GM18519 (cell line): Measurements from ENCODE around the gene IQSEC1.

Source experiments
- ATAC-seq: cut with Tn5 transposase; IDR thresholded peaks from one replicate; pipeline ENCODE4 v1.9.1; 2021; ENCODE audit warnings: mild to moderate bottlenecking, moderate library complexity; ENCODE audit not compliant: unreplicated experiment, low FRiP score

The IQSEC1 gene

GRCh38 chr3:12903000-12903800 is 170.0 kb downstream of the IQSEC1 start:
- no peak for ATAC-seq

GRCh38 chr3:12902181-12902999 is 170.8 kb downstream of the IQSEC1 start:
- ATAC-seq = no peak

- ATAC-seq = no peak
These were observed 171.6 kb downstream of the IQSEC1 start for GRCh38 chr3:12901623-12902045.

DNA sequence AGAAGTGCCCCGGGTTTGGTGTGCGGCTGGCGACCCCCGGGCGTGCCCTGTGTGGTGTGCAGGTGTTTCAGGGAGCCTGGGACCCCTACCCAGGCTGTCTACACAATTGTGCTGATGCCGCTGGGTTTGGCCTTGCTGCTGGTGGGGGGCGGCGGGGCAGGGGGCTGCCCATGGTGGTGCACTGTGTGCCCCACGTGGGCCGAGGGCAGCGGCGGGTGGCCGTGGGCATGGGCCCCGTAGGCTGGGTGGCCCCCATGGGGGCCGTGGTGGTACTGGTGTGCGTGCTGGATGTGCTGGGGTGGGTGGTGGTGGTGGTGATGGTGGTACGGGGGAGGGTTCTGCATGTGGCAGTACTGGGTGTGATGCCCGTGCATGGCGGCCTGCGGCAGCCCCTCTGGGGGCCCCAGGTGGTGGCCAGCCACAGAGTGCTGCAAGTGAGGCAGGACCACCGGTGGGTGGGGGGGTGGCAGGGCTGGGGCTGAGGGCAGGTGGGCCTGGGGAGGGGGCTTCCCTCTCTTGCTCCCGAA is 172.3 kb downstream of the IQSEC1 start:
- no peak for ATAC-seq

DNA sequence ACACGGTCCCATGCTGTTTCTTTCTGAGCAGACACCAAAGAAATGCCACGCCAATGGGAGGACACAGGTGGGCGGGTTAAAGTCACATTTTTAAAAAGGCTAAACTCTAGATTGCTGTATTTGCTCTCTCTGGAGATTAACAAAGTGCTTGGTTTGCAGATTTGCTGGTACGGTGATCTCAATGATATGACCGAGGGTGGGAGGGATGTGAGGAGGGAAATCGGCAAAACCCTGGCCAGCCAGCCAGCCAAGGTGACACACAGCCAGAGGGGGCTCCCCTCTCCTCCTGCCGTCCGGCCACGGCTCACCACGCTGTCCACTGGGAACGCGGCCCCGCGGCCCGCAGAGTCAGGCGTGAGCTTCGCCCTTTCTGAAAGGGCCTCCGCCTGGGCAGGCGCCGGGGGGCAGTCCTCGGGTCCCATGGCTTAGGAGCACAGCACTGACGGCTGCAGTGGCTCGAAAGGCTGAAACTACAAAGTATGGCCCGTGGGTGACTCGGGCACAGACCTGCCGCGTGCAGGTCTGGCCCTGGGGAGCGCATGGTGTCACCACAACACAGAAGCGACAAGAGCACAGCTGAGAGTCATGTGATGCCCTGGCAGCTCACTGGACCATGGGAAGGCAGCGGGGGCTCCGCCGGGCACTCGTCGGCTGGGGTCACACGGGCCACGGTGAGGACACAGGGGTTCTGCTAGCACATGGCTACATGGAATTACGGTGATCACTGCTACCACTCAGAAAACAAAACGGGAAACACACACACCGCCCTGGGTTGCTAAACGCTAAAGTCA is 174.1 kb downstream of the IQSEC1 start:
- ATAC-seq = no peak

- ATAC-seq = no peak
These were observed 174.8 kb downstream of the IQSEC1 start for GRCh38 chr3:12898290-12898964.

DNA sequence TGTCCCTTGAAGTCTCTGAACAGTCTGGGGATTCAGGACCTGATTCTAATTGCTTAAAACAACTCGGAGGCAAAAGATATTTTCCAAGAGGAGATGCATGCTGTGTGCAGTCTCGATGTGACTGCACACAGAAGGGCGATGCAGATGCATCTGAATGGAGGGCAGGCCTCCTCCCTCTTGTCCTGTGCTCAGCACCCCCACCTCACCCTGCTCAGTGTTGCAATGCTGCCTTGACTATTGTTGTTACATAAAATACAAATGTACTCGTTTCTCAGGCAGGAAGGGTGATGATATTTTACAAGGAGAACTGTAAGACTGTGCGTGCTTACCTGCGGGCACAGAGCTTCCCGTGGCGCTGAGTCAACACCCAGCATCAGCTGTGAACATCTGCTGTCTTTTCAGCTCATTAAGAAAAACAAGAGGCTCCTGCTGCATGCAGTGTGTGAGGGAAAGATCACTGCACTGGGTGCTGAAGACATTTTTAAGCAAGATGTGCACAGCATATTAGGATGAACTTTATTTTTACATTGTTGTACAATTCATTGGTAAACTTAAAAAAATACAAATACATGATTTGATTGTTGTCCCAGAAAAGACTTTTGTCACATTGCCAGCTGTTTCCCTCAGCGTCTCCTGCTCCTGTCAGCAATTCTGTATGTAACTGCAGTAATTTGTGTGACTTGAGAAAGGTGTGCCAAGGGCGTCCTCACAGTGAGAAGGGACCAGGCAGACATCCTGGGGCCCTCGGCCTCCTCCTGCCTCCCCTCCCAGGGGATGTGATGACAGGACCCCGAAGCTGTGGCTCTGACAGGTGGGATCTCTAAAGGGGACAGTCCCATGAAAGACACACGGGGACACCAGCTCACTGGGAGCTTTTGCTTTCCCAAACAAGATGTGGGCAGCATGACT is 175.6 kb downstream of the IQSEC1 start:
- no peak for ATAC-seq

GRCh38 chr3:12896063-12896985 is 176.9 kb downstream of the IQSEC1 start:
- no peak for ATAC-seq

GRCh38 chr3:12895391-12896062 is 177.7 kb downstream of the IQSEC1 start:
- no peak for ATAC-seq

- no peak for ATAC-seq
These were observed 178.6 kb downstream of the IQSEC1 start for GRCh38 chr3:12894629-12895028.

DNA sequence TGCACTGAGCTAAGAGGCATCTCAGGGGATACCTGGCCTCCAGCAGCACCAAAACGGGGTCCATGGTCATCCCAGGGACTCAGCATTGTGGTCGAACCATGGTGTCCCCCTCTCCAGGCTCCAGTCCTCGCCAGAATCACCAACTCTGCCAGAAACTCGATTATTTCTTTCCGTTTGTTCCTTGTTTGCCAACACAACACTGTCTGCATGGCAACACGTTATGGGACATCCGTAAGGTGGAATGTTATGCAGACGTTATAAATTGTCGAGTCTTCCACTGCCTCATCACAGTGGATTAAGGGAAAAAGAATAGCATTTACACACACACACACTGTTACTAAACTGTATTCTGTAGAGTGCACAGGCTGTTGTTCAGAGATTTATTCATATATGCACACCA is 179.4 kb downstream of the IQSEC1 start:
- ATAC-seq = no peak

DNA sequence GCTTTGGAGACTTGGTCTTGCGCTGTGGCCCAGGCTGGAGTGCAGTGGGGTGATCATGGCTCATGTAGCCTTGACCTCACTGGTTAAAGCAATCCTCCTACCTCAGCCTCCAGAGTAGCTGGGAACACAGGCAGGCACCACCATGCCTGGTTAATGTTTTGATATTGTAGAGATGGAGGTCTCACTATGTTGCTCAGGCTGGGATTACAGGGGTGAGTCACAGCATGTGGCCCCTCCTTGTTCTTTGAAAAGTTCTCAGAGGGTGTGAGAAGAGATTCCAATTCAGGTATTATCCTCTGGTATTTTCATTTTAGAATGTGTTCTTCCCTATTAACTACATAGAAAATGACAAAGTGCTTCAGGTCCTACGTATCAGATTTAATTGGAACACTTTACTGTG is 180.0 kb downstream of the IQSEC1 start:
- ATAC-seq = no peak

- no peak for ATAC-seq
These were observed 180.4 kb downstream of the IQSEC1 start for GRCh38 chr3:12892840-12893189.

DNA sequence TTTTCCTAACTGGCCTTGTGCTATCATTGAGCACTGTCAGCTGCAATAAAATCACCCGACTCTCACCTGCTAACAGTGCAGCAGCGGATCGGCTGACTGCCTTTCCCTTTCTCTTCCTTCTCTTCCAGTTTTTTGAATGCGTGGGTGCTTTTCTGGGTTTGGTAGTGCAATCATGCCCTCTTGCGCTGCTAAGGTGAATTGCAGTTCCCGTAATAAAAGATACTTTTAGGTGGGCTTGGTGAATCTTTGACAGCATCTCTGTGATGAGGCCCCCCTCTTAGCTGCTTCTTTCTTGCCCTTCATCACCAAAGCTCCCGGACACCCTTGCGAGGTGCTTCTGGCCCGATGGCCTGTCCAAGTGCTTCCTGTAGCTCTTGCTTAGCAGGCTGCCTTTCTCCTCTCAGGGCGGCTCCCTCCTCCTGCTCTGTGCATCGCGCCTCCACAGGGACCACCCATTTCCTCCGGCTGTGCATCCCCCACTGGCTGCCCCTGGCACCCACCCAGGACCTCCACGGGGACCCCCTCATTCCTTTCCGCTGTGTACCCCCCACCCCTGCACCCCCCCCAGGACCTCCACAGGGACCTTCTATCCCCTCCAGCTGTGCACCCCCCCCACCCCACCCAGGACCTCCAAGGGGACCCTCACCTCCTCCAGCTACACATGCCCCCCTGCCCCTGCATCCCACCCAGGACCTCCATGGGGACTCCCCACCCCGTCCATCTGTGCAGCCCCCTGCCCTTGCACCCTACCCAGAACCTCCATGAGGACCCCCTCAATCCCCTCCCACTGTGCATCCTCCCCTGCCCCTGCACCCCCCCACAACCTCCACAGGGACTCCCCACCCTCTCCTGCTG is 181.0 kb downstream of the IQSEC1 start:
- no peak for ATAC-seq

- ATAC-seq = no peak
These were observed 181.7 kb downstream of the IQSEC1 start for GRCh38 chr3:12891391-12891984.

- ATAC-seq = no peak
These were observed 182.4 kb downstream of the IQSEC1 start for GRCh38 chr3:12890610-12891390.
